GM18861 (cell line): Measurements from ENCODE around the gene ARFGAP3.
"Not testable (repeated sequence)": the region's sequence is repeated elsewhere in the genome, so short reads cannot be mapped to it uniquely, and the experiment has no call there.

Experiments
- ATAC-seq: cut with Tn5 transposase; IDR thresholded peaks from one replicate; pipeline ENCODE4 v1.9.1; 2021; ENCODE audit not compliant: unreplicated experiment

ARFGAP3 gene

GRCh38 chr22:42770941-42771647, 86.0 kb downstream of the ARFGAP3 start:
- no peak for ATAC-seq

GRCh38 chr22:42770448-42770726, 86.7 kb downstream of the ARFGAP3 start:
- no peak for ATAC-seq

GRCh38 chr22:42769574-42770447, 87.3 kb downstream of the ARFGAP3 start:
- ATAC-seq = peak; percentile 70

- no peak for ATAC-seq
Observed at GRCh38 chr22:42769238-42769573, 87.9 kb downstream of the ARFGAP3 start.

GRCh38 chr22:42768385-42769035, 88.6 kb downstream of the ARFGAP3 start:
- ATAC-seq = no peak

DNA sequence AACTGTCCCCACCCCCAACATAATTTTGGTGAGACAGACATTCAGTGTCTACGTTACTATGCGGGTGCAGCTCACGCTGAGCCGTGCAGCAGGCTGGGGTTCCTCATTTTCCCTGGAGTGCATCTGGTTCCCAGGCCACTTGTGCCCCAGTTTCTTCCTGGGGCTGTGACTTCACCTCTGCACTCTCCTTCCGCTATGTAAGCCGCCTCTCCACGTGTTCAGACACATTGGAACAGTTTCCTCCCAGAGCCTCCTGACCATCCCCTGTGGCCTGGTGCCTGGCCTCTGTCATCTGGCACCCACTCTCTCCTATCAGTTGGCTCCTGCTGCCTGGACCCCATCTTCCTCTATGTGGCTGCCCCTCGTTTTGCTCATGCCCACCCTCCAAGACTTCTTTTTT, 90.2 kb downstream of the ARFGAP3 start:
- no peak for ATAC-seq

DNA sequence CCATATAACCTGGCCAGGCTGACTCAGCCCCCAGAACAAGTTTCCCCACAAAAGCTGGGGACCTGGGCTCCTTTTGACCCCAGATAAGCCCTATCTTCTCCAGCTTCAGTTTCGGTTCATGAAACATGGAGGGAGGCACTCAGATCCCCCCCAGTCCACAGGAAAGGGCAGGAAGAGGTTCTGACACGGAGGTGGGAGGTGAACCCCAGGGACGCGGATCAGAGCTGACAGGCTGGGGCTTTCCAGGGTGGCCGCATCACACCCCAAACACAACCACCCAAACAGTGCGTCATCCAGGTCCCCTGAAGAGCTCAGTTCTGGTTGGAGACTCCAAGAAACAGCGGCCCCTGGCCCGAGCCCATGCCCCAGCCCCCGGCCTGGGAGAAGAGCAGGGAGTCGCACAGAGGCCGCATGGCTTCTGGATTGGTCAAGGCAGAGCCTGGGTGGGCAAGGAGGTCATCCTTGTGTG, 92.1 kb downstream of the ARFGAP3 start:
- ATAC-seq = no peak

DNA sequence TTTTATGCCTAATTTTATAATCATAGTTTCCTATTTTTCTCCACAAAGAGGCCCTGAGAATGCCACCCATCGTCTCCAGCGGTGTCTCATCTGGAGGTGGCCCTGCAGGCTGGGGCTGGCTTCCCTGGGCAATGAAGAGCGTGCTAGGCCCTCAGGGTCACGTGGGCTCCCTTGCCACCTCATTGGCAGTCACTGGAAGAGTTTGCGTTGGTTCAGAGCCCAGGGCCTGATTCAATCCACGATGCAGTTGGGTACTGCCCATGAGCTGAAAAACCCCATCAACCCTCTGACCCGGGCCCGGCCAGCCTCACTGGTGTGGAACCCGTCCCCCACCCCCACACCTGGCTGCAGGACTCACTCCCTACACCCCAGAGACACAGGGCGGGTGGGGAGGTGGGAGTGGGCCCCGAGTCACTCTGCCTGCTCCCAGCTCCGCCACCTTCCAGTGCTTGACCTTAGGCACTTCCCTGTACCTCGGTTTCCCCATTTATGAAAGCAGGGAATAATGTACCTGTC, 93.0 kb downstream of the ARFGAP3 start:
- no peak for ATAC-seq

DNA sequence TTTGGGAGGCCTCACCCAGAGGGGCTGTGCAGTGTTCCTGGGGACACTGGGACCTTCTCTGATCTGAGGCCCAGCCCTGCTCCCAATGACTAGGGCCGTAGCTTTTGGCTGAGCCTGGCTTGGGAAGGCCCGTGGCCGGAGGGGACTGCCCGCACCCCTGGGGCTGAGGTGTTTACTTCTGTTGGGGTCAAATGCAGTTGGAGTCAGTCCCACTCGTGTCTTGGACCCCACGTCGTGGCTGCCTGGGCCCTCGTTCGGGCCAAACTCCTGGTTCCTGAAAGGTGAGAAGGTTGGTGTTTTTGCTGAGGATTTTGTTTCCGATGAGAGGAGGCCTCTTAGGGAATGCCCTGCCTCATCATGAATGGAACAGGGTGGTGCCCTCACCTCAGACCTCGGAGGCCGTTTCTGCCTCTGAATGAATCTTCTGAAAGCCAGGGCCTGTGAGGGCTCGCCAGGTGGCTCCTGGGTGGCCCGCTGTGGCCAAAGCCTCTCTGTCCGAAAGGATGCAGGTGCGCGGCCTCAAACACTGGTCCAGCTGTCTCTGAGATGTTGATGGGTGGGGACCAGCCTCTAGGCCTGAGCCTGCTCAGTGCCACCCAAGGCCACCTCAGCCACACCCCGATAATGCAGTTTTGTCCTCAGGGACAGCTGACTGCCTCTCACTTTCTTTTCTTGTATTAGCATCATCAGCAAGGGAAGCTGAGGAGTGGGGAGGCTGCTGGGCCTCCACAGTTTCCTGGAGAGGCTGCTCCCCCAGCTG, 96.1 kb downstream of the ARFGAP3 start:
- no peak for ATAC-seq

- no peak for ATAC-seq
Observed at GRCh38 chr22:42758931-42759629, 98.0 kb downstream of the ARFGAP3 start.

DNA sequence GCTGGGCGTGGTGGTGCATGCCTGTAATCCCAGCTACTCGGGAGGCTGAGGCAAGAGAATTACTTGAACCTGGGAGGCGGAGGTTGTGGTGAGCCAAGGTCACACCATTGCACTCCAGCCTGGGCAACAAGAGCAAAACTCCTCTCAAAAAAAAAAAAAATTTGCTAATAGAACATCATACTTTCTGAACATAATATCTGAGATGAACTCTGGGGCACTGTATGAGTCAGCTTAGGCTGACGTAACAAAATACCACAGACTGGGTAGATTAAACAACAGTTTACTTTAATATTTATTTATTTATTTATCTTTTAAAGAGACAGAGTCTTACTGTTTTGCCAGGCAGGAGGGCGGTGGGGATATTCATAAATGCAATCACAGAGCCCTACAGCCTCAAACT, 101.5 kb downstream of the ARFGAP3 start:
- not testable (repeated sequence) for ATAC-seq

DNA sequence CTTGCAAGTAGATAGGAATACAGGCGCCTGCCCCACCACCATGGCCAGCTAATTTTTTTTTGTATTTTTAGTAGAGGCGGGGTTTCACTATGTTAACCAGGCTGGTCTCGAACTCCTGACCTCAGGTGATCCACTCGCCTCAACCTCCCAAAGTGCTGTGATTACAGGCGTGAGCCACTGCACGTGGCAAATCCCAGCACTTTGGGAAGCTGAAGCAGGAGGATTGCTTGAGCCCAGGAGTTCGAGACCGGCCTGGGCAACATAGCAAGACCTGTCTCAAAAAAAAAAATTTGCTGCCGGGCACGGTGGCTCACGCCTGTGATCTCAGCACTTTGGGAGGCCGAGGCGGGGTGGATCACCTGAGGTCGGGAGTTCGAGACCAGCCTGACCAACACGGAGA, 102.0 kb downstream of the ARFGAP3 start:
- not testable (repeated sequence) for ATAC-seq

DNA sequence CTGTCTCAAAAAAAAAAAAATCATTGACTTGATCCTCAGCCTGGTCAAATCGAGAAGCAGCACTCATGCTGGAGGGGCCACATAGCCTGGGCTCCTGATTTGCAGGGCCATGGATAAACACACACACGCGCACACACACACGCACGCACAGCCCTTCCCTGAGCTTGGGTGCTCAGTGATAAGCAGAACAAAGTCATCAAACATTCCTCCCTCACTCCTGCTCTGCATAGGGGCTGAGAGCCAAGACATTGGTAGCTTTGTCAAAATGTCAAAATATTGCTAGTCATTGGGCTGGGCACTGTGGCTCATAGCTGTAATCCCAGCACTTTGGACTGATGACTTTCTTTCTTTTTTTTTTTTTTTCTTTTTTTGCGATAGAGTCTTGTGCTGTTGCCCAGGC, 102.4 kb downstream of the ARFGAP3 start:
- ATAC-seq = no peak

GRCh38 chr22:42752912-42753311, 104.2 kb downstream of the ARFGAP3 start:
- no peak for ATAC-seq

DNA sequence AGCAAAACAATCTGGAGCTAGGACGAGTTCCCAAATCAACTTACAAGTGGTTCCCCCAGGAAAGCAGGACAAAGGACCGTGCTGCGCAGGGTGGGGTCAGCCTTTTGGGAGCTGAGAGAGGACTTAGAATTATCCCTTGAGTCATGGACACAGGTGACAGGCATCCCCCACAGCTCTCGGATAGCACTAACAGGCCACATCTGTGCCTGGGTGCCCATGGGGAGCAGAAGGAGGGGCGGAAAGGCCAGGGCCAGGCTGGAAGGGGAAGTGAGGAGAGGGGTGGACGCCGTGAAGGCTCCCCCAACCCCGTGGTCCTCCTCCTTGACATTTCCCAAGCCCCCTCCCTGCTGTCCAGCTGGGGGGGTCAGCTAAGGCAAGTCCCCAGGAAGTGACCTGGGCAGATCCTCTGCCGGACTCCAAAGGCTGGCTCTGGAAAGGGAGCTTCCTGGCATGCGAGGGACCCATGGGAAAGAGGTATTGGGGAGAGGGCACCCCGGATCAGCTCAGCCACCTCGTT, 104.8 kb downstream of the ARFGAP3 start:
- ATAC-seq = no peak

DNA sequence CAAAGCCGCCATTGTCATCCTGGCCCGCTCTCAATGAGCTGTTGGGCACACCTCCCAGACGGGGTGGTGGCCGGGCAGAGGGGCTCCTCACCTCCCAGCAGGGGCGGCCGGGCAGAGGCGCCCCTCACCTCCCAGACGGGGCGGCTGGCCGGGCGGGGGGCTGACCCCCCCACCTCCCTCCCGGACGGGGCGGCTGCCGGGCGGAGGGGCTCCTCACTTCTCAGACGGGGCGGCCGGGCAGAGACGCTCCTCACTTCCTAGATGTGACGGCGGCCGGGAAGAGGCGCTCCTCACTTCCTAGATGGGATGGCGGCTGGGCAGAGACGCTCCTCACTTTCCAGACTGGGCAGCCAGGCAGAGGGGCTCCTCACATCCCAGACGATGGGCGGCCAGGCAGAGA, 106.7 kb downstream of the ARFGAP3 start:
- not testable (repeated sequence) for ATAC-seq

DNA sequence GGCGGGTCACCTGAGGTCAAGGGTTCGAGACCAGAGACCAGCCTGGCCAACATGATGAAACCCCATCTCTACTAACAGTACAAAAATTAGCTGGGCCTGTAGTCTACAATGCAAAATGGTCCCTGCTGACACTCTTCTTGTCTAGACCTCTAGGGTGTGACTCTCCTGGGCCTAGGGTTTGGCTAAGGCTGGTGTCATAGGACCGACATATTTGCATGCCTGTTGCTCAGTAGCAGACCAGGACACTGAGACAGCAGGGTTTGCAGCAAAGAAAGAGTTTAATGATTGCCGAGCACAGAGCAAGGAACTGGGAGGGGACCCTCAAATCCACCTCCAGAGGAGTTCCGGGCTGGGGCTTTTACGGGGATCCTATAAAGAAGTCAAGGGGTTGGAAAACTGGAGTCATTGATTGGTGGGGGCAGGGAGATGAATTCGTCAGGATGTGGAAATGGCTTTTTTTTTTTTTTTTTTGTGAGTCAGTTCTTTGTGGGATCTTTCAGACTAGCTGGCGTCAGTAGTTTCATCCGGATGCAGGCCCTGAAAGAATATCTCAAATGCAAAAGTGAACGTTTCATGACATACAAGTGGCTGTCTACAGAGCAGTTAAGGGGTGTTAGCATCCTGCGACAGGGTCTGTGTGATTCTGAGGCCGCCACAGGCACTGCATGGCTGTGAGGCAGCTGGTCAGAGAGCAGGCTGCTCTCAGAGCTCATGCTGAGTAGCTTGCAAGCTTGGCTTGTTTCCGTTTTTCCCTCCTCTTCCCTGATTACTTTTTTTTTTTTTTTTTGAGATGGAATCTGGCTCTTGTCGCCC, 109.2 kb downstream of the ARFGAP3 start:
- no peak for ATAC-seq
